Liver (tissue), 9 donors: ENCODE data around the gene CCDC6. TPM values are rescaled to one million over a fixed set of nuclear protein-coding genes. Genes with fewer than 3 reads are reported as not detected.

ENCODE experiments used
- DNase-seq: peaks from one replicate; pipeline ENCODE4 v3.0.0-alpha.2; 2017; ENCODE audit warnings: low spot score
- H3K27ac ChIP-seq, 2 donors: one replicate each; pipeline ENCODE4 v1.7.0; 2013; ENCODE audit warnings: inconsistent platforms in 2 of 2, low read length in 2 of 2, control low read depth in 1 of 2, low read depth in 1 of 2, mild to moderate bottlenecking in 1 of 2
- H3K27me3 ChIP-seq, 4 donors: one replicate each; pipeline versions ENCODE4 v1.6.1 to v1.7.0; 2013; ENCODE audit warnings: low read length in 3 of 4, inconsistent platforms in 1 of 4, mild to moderate bottlenecking in 1 of 4, moderate library complexity in 1 of 4; ENCODE audit not compliant: control insufficient read depth in 4 of 4, insufficient read depth in 4 of 4
- H3K36me3 ChIP-seq, 4 donors: one replicate each; pipeline versions ENCODE4 v1.6.1 to v1.7.0; 2013; ENCODE audit warnings: low read length in 3 of 4, mild to moderate bottlenecking in 3 of 4, low read depth in 1 of 4, moderate library complexity in 1 of 4; ENCODE audit not compliant: control insufficient read depth in 4 of 4, insufficient read depth in 3 of 4
- H3K4me1 ChIP-seq, 4 donors: one replicate each; pipeline versions ENCODE4 v1.6.1 to v1.7.0; 2013; ENCODE audit warnings: low read length in 3 of 4, mild to moderate bottlenecking in 3 of 4, moderate library complexity in 1 of 4; ENCODE audit not compliant: control insufficient read depth in 4 of 4, insufficient read depth in 4 of 4
- H3K4me3 ChIP-seq, 3 donors: one replicate each; pipeline versions ENCODE4 v1.6.1 to v1.7.0; 2013; ENCODE audit warnings: low read length in 3 of 3, control low read depth in 1 of 3, low read depth in 1 of 3, mild to moderate bottlenecking in 1 of 3
- H3K9ac ChIP-seq, 2 donors: one replicate each; pipeline ENCODE4 v1.7.0; 2013; ENCODE audit warnings: low read length in 2 of 2, mild to moderate bottlenecking in 2 of 2, moderate library complexity in 2 of 2, control low read depth in 1 of 2, low read depth in 1 of 2
- H3K9me3 ChIP-seq, 4 donors: one replicate each; pipeline versions ENCODE4 v1.6.1 to v1.7.0; 2013; ENCODE audit warnings: low read length in 3 of 4; ENCODE audit not compliant: control insufficient read depth in 4 of 4
- ATF3 ChIP-seq: IDR thresholded peaks from 2 replicates; pipeline ENCODE4 v1.6.1; 2016; ENCODE audit warnings: antibody characterized with exemption
- CTCF ChIP-seq: fragments of 150-350 bp; IDR thresholded peaks from 2 replicates; pipeline ENCODE4 v1.5.1; 2017; ENCODE audit warnings: improper control_type of control experiment, low read depth, low read length; ENCODE audit not compliant: missing input control
- EGR1 ChIP-seq, 2 donors: IDR thresholded peaks; 2 replicates each; pipeline ENCODE4 v1.6.1; 2016 to 2018; ENCODE audit warnings: antibody characterized with exemption in 2 of 2, low read depth in 2 of 2
- FOXA1 ChIP-seq: IDR thresholded peaks from 2 replicates; pipeline ENCODE4 v1.6.1; 2016; ENCODE audit warnings: antibody characterized with exemption
- FOXA2 ChIP-seq: IDR thresholded peaks from 2 replicates; pipeline ENCODE4 v1.6.1; 2016; ENCODE audit warnings: antibody characterized with exemption
- GABPA ChIP-seq, 2 donors: IDR thresholded peaks in 1 of 2; conservative IDR thresholded peaks in 1 of 2; 2 replicates each; pipeline ENCODE4 v1.6.1; 2016; ENCODE audit warnings: antibody characterized with exemption in 2 of 2, mild to moderate bottlenecking in 1 of 2, moderate library complexity in 1 of 2
- HNF4A ChIP-seq, 2 donors: conservative IDR thresholded peaks; 2 replicates each; pipeline ENCODE4 v1.6.1; 2016; ENCODE audit warnings: antibody characterized with exemption in 2 of 2, mild to moderate bottlenecking in 2 of 2
- JUND ChIP-seq, 2 donors: IDR thresholded peaks; 2 replicates each; pipeline ENCODE4 v1.6.1; 2016; ENCODE audit warnings: antibody characterized with exemption in 2 of 2
- MAX ChIP-seq: IDR thresholded peaks from 2 replicates; pipeline ENCODE4 v1.6.1; 2016; ENCODE audit warnings: antibody characterized with exemption
- NR2F2 ChIP-seq: IDR thresholded peaks from 2 replicates; pipeline ENCODE4 v1.6.1; 2016; ENCODE audit warnings: antibody characterized with exemption
- RAD21 ChIP-seq, 2 donors: IDR thresholded peaks; 2 replicates each; pipeline ENCODE4 v1.6.1; 2016; ENCODE audit warnings: antibody characterized with exemption in 2 of 2, mild to moderate bottlenecking in 2 of 2
- RXRA ChIP-seq, 2 donors: IDR thresholded peaks; 2 replicates each; pipeline ENCODE4 v1.6.1; 2017 to 2018; ENCODE audit warnings: antibody characterized with exemption in 2 of 2, mild to moderate bottlenecking in 1 of 2
- SP1 ChIP-seq: IDR thresholded peaks from 2 replicates; pipeline ENCODE4 v1.6.1; 2018; ENCODE audit warnings: antibody characterized with exemption, mild to moderate bottlenecking
- TAF1 ChIP-seq: conservative IDR thresholded peaks from 2 replicates; pipeline ENCODE4 v1.6.1; 2016; ENCODE audit warnings: antibody characterized with exemption, mild to moderate bottlenecking
- YY1 ChIP-seq: IDR thresholded peaks from 2 replicates; pipeline ENCODE4 v1.6.1; 2016; ENCODE audit warnings: antibody characterized with exemption, mild to moderate bottlenecking
- WGBS: extraction: QIAGEN DNeasy Blood & Tissue Kit; methylation state at CpG from one replicate; pipeline ENCODE4 v1.1.7; 2013; 5-methylcytosine and 5-hydroxymethylcytosine counted together
- polyA plus RNA-seq, 2 donors: library from polyadenylated mRNA; stranded (reverse) in 1 of 2; unstranded in 1 of 2; fragments of 200-250 nt in 1 of 2; fragments of >200 nt in 1 of 2; fragmentation: Nextera tagmentation in 1 of 2; extraction: Ambion mirVana in 1 of 2; gene quantifications; one replicate each; pipeline versions ENCODE4 v1.2.1 to v1.2.3, GENCODE V29; 2013 to 2015
- total RNA-seq, 2 donors: library from RNA; depleted of rRNA; stranded (reverse); fragments of >200 nt; gene quantifications; one replicate each; pipeline ENCODE4 v1.2.3, GENCODE V29; 2014
- TF ChIP-seq, protein P1 (sequence below): IDR thresholded peaks from 2 replicates; pipeline ENCODE4 v1.6.1; 2016; ENCODE audit warnings: antibody characterized with exemption
- donor health status: healthy.
- donor health status: healthy.
- donor health status: healthy.
- donor health status: healthy.
- donor health status: healthy.

Gene CCDC6
- total and polyA plus RNA-seq, 4 donors = 4.7 to 14.3 (median 8.8) TPM

DNA sequence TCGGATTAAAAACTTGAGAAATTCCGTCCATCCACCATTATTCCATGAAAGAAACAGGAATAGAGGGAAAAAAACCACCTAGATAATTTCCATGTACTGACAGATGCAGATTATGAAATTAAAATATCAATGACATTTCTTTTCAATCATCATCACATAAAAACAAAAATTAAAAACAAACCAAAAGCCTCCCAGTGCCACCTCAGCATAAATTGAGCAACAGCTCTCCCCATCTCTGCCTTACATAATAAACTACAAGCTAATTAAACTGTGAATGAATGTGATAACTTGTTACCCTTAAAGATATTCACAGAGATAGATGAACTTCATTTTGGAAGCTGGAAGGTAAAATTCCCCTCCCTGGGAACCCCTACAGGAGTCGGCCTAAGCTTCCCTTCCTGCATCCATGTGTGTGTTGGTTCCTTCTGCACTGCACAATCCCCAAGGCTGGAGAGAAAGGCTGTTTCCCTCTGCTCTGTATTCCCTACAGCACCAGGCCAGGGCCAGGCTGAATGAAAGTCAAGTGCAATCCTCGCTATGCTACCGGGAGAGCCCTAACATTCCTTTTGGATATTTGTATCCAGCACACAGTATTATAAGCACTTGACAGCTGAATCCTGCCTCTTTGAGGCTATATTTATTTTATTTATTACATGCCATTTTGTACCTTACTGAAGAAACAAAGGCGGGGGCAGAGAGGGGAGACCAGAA is 8.1 kb downstream of the CCDC6 start (continued):
- TF ChIP-seq RAD21 (IDR thresholded peaks at IDR 0.05) = no peak
- no peak for TF ChIP-seq TAF1
- no peak for TF ChIP-seq FOXA1
- TF ChIP-seq GABPA (IDR thresholded peaks at IDR 0.05 in 1 of 2, conservative IDR thresholded peaks at IDR 0.05 in 1 of 2) = no peak
- no peak for TF ChIP-seq FOXA2
- no peak for TF ChIP-seq YY1
- TF ChIP-seq ATF3 = no peak

- Histone ChIP-seq H3K27ac (no peak overlapping the region), H3K9ac (no peak overlapping the region), H3K4me1 (peaks cover 11 to 17% (median 12%) of the 10 kb centered on the region in 4 donors), H3K4me3 (no peak overlapping the region), H3K36me3 (no peaks in the 10 kb centered on the region), H3K9me3 (no peaks in the 10 kb centered on the region), H3K27me3 (no peaks in the 10 kb centered on the region)
- no peak for DNase-seq
- 81% methylated on average over 1 of the region's 1 CpG for WGBS
- TF ChIP-seq RAD21 (IDR thresholded peaks at IDR 0.05) (no peak), JUND (IDR thresholded peaks at IDR 0.05) (no peak), MAX (no peak), HNF4A (conservative IDR thresholded peaks at IDR 0.05) (no peak), CTCF (no peak), ATF3 (no peak), TAF1 (no peak), NR2F2 (no peak), SP1 (no peak)
- TF ChIP-seq, protein P1, sequence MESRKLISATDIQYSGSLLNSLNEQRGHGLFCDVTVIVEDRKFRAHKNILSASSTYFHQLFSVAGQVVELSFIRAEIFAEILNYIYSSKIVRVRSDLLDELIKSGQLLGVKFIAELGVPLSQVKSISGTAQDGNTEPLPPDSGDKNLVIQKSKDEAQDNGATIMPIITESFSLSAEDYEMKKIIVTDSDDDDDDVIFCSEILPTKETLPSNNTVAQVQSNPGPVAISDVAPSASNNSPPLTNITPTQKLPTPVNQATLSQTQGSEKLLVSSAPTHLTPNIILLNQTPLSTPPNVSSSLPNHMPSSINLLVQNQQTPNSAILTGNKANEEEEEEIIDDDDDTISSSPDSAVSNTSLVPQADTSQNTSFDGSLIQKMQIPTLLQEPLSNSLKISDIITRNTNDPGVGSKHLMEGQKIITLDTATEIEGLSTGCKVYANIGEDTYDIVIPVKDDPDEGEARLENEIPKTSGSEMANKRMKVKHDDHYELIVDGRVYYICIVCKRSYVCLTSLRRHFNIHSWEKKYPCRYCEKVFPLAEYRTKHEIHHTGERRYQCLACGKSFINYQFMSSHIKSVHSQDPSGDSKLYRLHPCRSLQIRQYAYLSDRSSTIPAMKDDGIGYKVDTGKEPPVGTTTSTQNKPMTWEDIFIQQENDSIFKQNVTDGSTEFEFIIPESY = no peak
Measured at GRCh38 chr10:59896191-59896590, 10.2 kb downstream of the CCDC6 start.

DNA sequence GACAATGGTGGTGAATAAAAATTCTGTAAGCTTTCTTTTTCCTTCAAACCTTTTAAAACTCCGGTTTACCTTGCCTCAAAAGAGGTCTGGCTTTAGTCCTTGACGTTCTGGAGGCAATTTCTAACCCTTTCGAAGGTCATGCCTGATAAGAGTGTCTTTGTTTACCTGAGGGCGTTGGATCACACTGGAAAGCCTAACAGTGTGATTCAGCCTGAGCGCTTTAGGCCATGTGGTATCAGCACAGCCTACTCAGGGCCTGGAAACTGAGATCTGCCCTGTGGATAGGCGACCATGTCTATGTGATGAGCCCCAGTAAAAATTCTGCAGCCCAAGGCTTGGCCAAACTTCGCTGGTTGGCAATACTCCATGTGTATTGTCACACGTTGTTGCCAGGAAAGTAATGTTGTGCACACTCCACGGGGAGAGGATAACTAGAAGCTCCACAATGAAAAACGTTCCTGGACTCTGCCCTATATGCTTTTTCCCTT is 10.7 kb downstream of the CCDC6 start:
- H3K27me3 ChIP-seq = no peaks in the 10 kb centered on the region
- DNase-seq = no peak

More for the DNA sequence above, 10.7 kb downstream of the CCDC6 start:
- Histone ChIP-seq H3K9ac (no peak overlapping the region), H3K4me3 (no peak overlapping the region), H3K27ac (peak overlapping the region; percentile 58 to 79), H3K36me3 (no peaks in the 10 kb centered on the region), H3K9me3 (no peaks in the 10 kb centered on the region), H3K4me1 (peaks cover 11 to 17% (median 12%) of the 10 kb centered on the region in 4 donors)
- TF ChIP-seq MAX (peak; percentile 75), YY1 (peak; percentile 38), FOXA1 (peak; percentile 86), FOXA2 (peak; percentile 92), TAF1 (no peak), GABPA (IDR thresholded peaks at IDR 0.05 in 1 of 2, conservative IDR thresholded peaks at IDR 0.05 in 1 of 2) (no peak), RAD21 (IDR thresholded peaks at IDR 0.05) (peak; percentile 7 to 18), SP1 (peak; percentile 48), CTCF (no peak), HNF4A (conservative IDR thresholded peaks at IDR 0.05) (peak; percentile 40 to 70), NR2F2 (peak; percentile 51), JUND (IDR thresholded peaks at IDR 0.05) (peak in 1 of 2 donors; percentile 45), RXRA (IDR thresholded peaks at IDR 0.05) (peak; percentile 44 to 61), EGR1 (IDR thresholded peaks at IDR 0.05; ENCODE audit: low read depth in 2 of 2) (no peak)
- 26% methylated on average over 10 of the region's 10 CpGs for WGBS
